GM12878 (cell line): ENCODE measurements around the gene SOCS4.

Experiments
- CHD4 ChIP-seq: fragments of 200-600 bp; sonication (generic); IDR thresholded peaks from 2 replicates; pipeline ENCODE4 v1.6.1; 2016; ENCODE audit warnings: mild to moderate bottlenecking
- EZH2 ChIP-seq: IDR thresholded peaks from 2 replicates; pipeline ENCODE4 v1.6.1; 2012; ENCODE audit warnings: low read depth, mild to moderate bottlenecking, control low read depth, inconsistent platforms, low read length, borderline replicate concordance; ENCODE audit not compliant: control insufficient read depth
- POLR2A ChIP-seq: IDR thresholded peaks from 2 replicates; pipeline ENCODE4 v1.6.1; 2011; ENCODE audit warnings: low read depth, mild to moderate bottlenecking, low read length
- RFX5 ChIP-seq: IDR thresholded peaks from 2 replicates; pipeline ENCODE4 v1.6.1; 2011; ENCODE audit warnings: low read depth, low read length, improper control_type of control experiment
- SMC3 ChIP-seq: IDR thresholded peaks from 2 replicates; pipeline ENCODE4 v1.6.1; 2011; ENCODE audit warnings: low read length, improper control_type of control experiment, borderline replicate concordance
- STAT3 ChIP-seq: IDR thresholded peaks from 2 replicates; pipeline ENCODE4 v1.6.1; 2011; ENCODE audit warnings: low read depth, low read length, improper control_type of control experiment
- ZNF24 ChIP-seq: fragments of 450-650 bp; IDR thresholded peaks from 2 replicates; pipeline ENCODE4 v1.6.1; 2017; ENCODE audit warnings: antibody characterized with exemption, mild to moderate bottlenecking
- TF ChIP-seq, protein P1 (sequence below), 3 experiments: IDR thresholded peaks in 2 of 3; conservative IDR thresholded peaks in 1 of 3; 2 replicates each; pipeline ENCODE4 v1.5.1; 2011; ENCODE audit warnings: low read depth in 3 of 3, low read length in 3 of 3, mild to moderate bottlenecking in 3 of 3, control low read depth in 2 of 3, moderate library complexity in 2 of 3, inconsistent platforms in 1 of 3, mixed read lengths in 1 of 3; ENCODE audit not compliant: control insufficient read depth in 2 of 3, insufficient read depth in 1 of 3; ENCODE audit errors: extremely low read depth in 1 of 3
- TF ChIP-seq, protein P2 (sequence below): IDR thresholded peaks from 2 replicates; pipeline ENCODE4 v1.6.1; 2011; ENCODE audit warnings: mild to moderate bottlenecking, low read depth, low read length, moderate library complexity; ENCODE audit not compliant: insufficient replicate concordance
- TF ChIP-seq, protein P3 (sequence below): fragments of 150-350 bp; IDR thresholded peaks from 2 replicates; pipeline ENCODE4 v1.6.1; 2016; ENCODE audit warnings: low read depth, low read length
- TF ChIP-seq, protein P4 (sequence below): IDR thresholded peaks from 2 replicates; pipeline ENCODE4 v1.6.1; 2011; ENCODE audit warnings: low read depth, mild to moderate bottlenecking, low read length, moderate library complexity, borderline replicate concordance; ENCODE audit errors: extremely low read depth
- TF ChIP-seq, protein P5 (sequence below): fragments of 450-650 bp; IDR thresholded peaks from 2 replicates; pipeline ENCODE4 v1.6.1; 2017; ENCODE audit warnings: antibody characterized with exemption, mild to moderate bottlenecking, moderate library complexity
- TF ChIP-seq, protein P6 (sequence below): IDR thresholded peaks from 2 replicates; pipeline ENCODE4 v1.6.1; 2012; ENCODE audit warnings: low read depth, low read length, improper control_type of control experiment

DNA sequence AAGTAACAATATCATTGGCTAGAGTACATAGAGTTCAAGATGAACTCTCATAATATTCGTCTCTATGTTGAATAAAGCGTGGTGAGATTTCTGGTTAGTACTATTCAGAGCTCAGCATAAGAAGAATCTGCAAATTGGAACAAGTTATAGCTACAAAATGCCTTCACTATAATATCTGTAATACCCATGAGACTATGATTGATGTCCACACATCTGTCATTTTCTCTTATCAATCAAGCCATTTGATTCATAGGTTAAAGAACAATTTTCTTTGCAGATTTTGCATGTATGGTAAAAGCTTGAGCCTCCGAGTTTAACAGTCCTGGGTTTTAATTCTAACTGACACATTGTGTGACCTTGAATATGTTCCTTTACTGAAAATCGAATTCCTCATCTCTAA lies 1.4 kb downstream of the SOCS4 start:
- TF ChIP-seq, protein P1, sequence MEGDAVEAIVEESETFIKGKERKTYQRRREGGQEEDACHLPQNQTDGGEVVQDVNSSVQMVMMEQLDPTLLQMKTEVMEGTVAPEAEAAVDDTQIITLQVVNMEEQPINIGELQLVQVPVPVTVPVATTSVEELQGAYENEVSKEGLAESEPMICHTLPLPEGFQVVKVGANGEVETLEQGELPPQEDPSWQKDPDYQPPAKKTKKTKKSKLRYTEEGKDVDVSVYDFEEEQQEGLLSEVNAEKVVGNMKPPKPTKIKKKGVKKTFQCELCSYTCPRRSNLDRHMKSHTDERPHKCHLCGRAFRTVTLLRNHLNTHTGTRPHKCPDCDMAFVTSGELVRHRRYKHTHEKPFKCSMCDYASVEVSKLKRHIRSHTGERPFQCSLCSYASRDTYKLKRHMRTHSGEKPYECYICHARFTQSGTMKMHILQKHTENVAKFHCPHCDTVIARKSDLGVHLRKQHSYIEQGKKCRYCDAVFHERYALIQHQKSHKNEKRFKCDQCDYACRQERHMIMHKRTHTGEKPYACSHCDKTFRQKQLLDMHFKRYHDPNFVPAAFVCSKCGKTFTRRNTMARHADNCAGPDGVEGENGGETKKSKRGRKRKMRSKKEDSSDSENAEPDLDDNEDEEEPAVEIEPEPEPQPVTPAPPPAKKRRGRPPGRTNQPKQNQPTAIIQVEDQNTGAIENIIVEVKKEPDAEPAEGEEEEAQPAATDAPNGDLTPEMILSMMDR (IDR thresholded peaks at IDR 0.05 in 2 of 3, conservative IDR thresholded peaks at IDR 0.05 in 1 of 3; ENCODE audit: control insufficient read depth in 2 of 3, extremely low read depth in 1 of 3, insufficient read depth in 1 of 3, low read depth in 3 of 3, low read length in 3 of 3) = no peak
- TF ChIP-seq STAT3 (no peak), RFX5 (no peak), POLR2A (no peak), ZNF24 (no peak), CHD4 (no peak), EZH2 (no peak), SMC3 (no peak)
- TF ChIP-seq, protein P2, sequence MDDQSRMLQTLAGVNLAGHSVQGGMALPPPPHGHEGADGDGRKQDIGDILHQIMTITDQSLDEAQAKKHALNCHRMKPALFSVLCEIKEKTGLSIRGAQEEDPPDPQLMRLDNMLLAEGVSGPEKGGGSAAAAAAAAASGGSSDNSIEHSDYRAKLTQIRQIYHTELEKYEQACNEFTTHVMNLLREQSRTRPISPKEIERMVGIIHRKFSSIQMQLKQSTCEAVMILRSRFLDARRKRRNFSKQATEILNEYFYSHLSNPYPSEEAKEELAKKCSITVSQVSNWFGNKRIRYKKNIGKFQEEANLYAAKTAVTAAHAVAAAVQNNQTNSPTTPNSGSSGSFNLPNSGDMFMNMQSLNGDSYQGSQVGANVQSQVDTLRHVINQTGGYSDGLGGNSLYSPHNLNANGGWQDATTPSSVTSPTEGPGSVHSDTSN = no peak
- TF ChIP-seq, protein P3, sequence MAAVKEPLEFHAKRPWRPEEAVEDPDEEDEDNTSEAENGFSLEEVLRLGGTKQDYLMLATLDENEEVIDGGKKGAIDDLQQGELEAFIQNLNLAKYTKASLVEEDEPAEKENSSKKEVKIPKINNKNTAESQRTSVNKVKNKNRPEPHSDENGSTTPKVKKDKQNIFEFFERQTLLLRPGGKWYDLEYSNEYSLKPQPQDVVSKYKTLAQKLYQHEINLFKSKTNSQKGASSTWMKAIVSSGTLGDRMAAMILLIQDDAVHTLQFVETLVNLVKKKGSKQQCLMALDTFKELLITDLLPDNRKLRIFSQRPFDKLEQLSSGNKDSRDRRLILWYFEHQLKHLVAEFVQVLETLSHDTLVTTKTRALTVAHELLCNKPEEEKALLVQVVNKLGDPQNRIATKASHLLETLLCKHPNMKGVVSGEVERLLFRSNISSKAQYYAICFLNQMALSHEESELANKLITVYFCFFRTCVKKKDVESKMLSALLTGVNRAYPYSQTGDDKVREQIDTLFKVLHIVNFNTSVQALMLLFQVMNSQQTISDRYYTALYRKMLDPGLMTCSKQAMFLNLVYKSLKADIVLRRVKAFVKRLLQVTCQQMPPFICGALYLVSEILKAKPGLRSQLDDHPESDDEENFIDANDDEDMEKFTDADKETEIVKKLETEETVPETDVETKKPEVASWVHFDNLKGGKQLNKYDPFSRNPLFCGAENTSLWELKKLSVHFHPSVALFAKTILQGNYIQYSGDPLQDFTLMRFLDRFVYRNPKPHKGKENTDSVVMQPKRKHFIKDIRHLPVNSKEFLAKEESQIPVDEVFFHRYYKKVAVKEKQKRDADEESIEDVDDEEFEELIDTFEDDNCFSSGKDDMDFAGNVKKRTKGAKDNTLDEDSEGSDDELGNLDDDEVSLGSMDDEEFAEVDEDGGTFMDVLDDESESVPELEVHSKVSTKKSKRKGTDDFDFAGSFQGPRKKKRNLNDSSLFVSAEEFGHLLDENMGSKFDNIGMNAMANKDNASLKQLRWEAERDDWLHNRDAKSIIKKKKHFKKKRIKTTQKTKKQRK = no peak
- TF ChIP-seq, protein P4, sequence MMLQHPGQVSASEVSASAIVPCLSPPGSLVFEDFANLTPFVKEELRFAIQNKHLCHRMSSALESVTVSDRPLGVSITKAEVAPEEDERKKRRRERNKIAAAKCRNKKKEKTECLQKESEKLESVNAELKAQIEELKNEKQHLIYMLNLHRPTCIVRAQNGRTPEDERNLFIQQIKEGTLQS = no peak
- TF ChIP-seq, protein P5, sequence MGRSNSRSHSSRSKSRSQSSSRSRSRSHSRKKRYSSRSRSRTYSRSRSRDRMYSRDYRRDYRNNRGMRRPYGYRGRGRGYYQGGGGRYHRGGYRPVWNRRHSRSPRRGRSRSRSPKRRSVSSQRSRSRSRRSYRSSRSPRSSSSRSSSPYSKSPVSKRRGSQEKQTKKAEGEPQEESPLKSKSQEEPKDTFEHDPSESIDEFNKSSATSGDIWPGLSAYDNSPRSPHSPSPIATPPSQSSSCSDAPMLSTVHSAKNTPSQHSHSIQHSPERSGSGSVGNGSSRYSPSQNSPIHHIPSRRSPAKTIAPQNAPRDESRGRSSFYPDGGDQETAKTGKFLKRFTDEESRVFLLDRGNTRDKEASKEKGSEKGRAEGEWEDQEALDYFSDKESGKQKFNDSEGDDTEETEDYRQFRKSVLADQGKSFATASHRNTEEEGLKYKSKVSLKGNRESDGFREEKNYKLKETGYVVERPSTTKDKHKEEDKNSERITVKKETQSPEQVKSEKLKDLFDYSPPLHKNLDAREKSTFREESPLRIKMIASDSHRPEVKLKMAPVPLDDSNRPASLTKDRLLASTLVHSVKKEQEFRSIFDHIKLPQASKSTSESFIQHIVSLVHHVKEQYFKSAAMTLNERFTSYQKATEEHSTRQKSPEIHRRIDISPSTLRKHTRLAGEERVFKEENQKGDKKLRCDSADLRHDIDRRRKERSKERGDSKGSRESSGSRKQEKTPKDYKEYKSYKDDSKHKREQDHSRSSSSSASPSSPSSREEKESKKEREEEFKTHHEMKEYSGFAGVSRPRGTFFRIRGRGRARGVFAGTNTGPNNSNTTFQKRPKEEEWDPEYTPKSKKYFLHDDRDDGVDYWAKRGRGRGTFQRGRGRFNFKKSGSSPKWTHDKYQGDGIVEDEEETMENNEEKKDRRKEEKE = no peak
- TF ChIP-seq, protein P6, sequence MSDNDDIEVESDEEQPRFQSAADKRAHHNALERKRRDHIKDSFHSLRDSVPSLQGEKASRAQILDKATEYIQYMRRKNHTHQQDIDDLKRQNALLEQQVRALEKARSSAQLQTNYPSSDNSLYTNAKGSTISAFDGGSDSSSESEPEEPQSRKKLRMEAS = no peak
